Breast epithelium (tissue), 3 donors: Measurements from ENCODE around the gene TEX38.

Experiments used
- CTCF ChIP-seq, 3 donors: fragments of 450-650 bp; IDR thresholded peaks; one replicate each; pipeline ENCODE4 v1.5.1; 2016 to 2017; ENCODE audit warnings: antibody characterized with exemption in 3 of 3, mild to moderate bottlenecking in 3 of 3, moderate library complexity in 3 of 3
- POLR2AphosphoS5 ChIP-seq, 3 donors: sonication (generic); formaldehyde crosslinking; IDR thresholded peaks; one replicate each; pipeline ENCODE4 v1.6.1; 2017; ENCODE audit warnings: antibody characterized with exemption in 3 of 3

DNA sequence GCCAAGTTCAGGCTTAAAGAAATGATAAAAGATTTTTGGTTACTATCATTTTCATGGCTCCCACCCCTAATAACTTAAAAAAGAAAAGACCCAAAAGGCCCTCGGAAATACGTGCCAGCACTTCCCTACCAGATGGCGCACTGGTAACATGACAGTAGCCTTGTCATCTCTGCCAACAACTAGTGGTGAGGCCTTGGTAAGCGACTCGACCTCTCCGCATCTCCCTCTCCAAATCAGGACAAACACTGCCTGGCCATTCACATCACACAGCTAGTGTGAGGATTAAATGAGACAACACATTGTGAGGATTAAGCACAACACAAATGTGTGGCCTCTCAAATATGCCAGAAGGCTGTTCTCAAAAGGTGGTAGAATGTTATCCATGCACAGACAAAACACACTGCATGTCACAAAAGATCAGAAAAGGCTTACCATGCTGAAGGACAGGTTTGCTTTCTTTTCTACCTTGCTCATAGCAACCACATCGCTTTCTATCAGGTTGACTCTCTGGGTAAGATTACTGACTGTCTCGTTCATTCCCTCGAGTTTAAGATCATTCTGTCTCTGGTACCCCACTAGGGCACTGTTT lies 16.4 kb downstream of the TEX38 start:
- TF ChIP-seq POLR2AphosphoS5 (IDR thresholded peaks at IDR 0.05) (no peak), CTCF (IDR thresholded peaks at IDR 0.05) (no peak)
